Epidermal melanocyte (primary cell): ENCODE measurements around the gene COL5A1.
A peak's percentile ranks its signal among the peaks of the same experiment; 100 is the strongest.

ENCODE experiments used
- DNase-seq: peaks from one replicate; pipeline ENCODE4 v3.0.0; 2011; ENCODE audit warnings: low spot score; ENCODE audit not compliant: insufficient read length

Gene COL5A1

GRCh38 chr9:134725605-134725940 lies 84.0 kb downstream of the COL5A1 start:
- DNase-seq = no peak

- DNase-seq = no peak
These were observed 84.6 kb downstream of the COL5A1 start for GRCh38 chr9:134726026-134726721.

GRCh38 chr9:134726722-134727034 lies 85.1 kb downstream of the COL5A1 start:
- DNase-seq = no peak

GRCh38 chr9:134728021-134728795 lies 86.6 kb downstream of the COL5A1 start:
- no peak for DNase-seq

- DNase-seq = no peak
These were observed 87.3 kb downstream of the COL5A1 start for GRCh38 chr9:134728801-134729495.

GRCh38 chr9:134730011-134730760 lies 88.6 kb downstream of the COL5A1 start:
- no peak for DNase-seq

- no peak for DNase-seq
These were observed 89.3 kb downstream of the COL5A1 start for GRCh38 chr9:134730761-134731496.

GRCh38 chr9:134731497-134732391 lies 90.1 kb downstream of the COL5A1 start:
- DNase-seq = no peak

GRCh38 chr9:134732392-134733110 lies 90.9 kb downstream of the COL5A1 start:
- no peak for DNase-seq

GRCh38 chr9:134733480-134734232 lies 92.1 kb downstream of the COL5A1 start:
- no peak for DNase-seq

GRCh38 chr9:134734270-134734669 lies 92.7 kb downstream of the COL5A1 start:
- DNase-seq = no peak

- DNase-seq = no peak
These were observed 94.0 kb downstream of the COL5A1 start for GRCh38 chr9:134735441-134736175.

- DNase-seq = no peak
These were observed 95.3 kb downstream of the COL5A1 start for GRCh38 chr9:134736791-134737497.

GRCh38 chr9:134737842-134738580 lies 96.4 kb downstream of the COL5A1 start:
- DNase-seq = no peak

GRCh38 chr9:134738869-134739659 lies 97.5 kb downstream of the COL5A1 start:
- peak; percentile 51 for DNase-seq

GRCh38 chr9:134739660-134739968 lies 98.0 kb downstream of the COL5A1 start:
- DNase-seq = no peak
